Endothelial cell of umbilical vein (primary cell): ENCODE data around the gene C4orf51.

Experiments
- EZH2 ChIP-seq: IDR thresholded peaks from 2 replicates; pipeline ENCODE4 v1.6.1; 2012; ENCODE audit warnings: borderline replicate concordance, low read depth, mild to moderate bottlenecking, moderate library complexity, low read length, inconsistent platforms; ENCODE audit not compliant: severe bottlenecking
- FOS ChIP-seq: IDR thresholded peaks from 2 replicates; pipeline ENCODE4 v1.6.1; 2011; ENCODE audit warnings: mild to moderate bottlenecking, low read length, moderate library complexity, borderline replicate concordance; ENCODE audit not compliant: insufficient read depth
- GATA2 ChIP-seq: IDR thresholded peaks from 2 replicates; pipeline ENCODE4 v1.7.0; 2011; ENCODE audit warnings: low read depth, mild to moderate bottlenecking, moderate library complexity, mixed read lengths, low read length; ENCODE audit not compliant: insufficient read length, insufficient read depth
- MYC ChIP-seq: IDR thresholded peaks from one replicate; pipeline ENCODE4 v1.6.1; 2011; ENCODE audit warnings: mild to moderate bottlenecking, low read depth, low read length
- POLR2A ChIP-seq: IDR thresholded peaks from 2 replicates; pipeline ENCODE4 v1.6.1; 2012; ENCODE audit warnings: low read depth, mild to moderate bottlenecking, control low read depth, low read length
- POLR2AphosphoS5 ChIP-seq: IDR thresholded peaks from 2 replicates; pipeline ENCODE4 v1.6.1; 2012; ENCODE audit warnings: low read depth, mild to moderate bottlenecking, control low read depth, low read length, moderate library complexity; ENCODE audit not compliant: insufficient read depth
- TF ChIP-seq, protein P1 (sequence below), 2 donors: IDR thresholded peaks; 1 replicate in 1 of 2; 2 replicates in 1 of 2; pipeline ENCODE4 v1.5.1; 2011; ENCODE audit warnings: low read length in 2 of 2, mild to moderate bottlenecking in 2 of 2, moderate library complexity in 2 of 2, control low read depth in 1 of 2, inconsistent platforms in 1 of 2, low read depth in 1 of 2; ENCODE audit not compliant: insufficient read depth in 1 of 2; ENCODE audit errors: extremely low read depth in 1 of 2
- TF ChIP-seq, protein P2 (sequence below): IDR thresholded peaks from 2 replicates; pipeline ENCODE4 v1.6.1; 2011; ENCODE audit not compliant: insufficient read depth, insufficient read length

GRCh38 chr4:145723336-145723735 lies 43.4 kb downstream of the C4orf51 start:
- TF ChIP-seq, protein P1, sequence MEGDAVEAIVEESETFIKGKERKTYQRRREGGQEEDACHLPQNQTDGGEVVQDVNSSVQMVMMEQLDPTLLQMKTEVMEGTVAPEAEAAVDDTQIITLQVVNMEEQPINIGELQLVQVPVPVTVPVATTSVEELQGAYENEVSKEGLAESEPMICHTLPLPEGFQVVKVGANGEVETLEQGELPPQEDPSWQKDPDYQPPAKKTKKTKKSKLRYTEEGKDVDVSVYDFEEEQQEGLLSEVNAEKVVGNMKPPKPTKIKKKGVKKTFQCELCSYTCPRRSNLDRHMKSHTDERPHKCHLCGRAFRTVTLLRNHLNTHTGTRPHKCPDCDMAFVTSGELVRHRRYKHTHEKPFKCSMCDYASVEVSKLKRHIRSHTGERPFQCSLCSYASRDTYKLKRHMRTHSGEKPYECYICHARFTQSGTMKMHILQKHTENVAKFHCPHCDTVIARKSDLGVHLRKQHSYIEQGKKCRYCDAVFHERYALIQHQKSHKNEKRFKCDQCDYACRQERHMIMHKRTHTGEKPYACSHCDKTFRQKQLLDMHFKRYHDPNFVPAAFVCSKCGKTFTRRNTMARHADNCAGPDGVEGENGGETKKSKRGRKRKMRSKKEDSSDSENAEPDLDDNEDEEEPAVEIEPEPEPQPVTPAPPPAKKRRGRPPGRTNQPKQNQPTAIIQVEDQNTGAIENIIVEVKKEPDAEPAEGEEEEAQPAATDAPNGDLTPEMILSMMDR (IDR thresholded peaks at IDR 0.05; ENCODE audit: extremely low read depth in 1 of 2, insufficient read depth in 1 of 2, low read depth in 1 of 2, low read length in 2 of 2), result no peak
- no peak for TF ChIP-seq POLR2A
- no peak for TF ChIP-seq POLR2AphosphoS5
- TF ChIP-seq GATA2, result no peak
- TF ChIP-seq, protein P2, sequence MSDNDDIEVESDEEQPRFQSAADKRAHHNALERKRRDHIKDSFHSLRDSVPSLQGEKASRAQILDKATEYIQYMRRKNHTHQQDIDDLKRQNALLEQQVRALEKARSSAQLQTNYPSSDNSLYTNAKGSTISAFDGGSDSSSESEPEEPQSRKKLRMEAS, result no peak
- TF ChIP-seq MYC, result no peak
- TF ChIP-seq EZH2, result no peak
- no peak for TF ChIP-seq FOS
